ENCODE measurements around the gene TTLL12.

The TTLL12 gene

DNA sequence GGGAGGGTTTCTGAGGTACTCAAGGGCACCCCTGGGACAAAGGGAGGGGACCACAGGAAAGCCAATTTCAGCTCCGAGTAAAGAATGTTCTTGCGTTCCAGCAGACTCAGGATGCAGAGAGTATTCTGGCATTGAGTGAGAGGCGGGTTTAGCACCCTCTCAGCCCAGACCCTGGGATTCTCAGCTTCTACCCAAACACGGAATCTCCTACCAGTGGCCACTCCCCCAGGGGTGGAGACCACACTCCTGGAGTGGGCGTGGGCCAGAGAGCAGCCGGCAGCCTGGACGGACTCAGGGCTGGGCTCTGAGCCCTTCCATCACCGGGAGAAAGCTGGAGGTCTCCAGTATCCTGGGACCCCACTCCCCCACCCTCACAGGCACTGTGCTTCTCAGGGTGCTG is 26.1 kb upstream of the TTLL12 start:
- DNase-seq: no peak

DNA sequence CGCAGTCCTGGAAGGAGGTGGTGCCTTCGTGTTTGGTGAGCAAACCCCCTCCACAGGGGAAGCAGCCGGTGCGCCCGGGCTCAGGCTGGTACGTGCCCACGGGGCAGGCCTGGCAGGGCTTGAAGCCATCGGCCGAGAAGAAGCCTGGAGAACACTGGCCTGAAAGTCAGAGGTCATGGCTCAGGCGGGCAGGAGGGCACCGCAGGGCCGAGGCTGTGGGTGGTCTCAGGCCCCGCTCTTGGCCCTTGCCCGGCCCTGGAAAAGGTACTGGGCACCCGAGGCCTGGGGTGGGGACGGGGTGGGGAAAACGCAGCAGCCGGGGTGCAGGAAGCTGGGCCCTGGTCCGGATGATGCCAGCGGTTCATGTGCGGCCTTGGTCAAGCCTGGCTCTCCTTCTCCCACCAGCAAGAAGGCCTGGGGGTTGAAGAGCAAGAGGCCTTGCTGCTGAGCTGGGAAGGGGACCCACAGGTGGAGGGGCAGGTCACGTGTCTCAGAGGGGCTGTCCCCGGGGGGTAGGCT is 25.6 kb upstream of the TTLL12 start:
- DNase-seq: no peak

DNA sequence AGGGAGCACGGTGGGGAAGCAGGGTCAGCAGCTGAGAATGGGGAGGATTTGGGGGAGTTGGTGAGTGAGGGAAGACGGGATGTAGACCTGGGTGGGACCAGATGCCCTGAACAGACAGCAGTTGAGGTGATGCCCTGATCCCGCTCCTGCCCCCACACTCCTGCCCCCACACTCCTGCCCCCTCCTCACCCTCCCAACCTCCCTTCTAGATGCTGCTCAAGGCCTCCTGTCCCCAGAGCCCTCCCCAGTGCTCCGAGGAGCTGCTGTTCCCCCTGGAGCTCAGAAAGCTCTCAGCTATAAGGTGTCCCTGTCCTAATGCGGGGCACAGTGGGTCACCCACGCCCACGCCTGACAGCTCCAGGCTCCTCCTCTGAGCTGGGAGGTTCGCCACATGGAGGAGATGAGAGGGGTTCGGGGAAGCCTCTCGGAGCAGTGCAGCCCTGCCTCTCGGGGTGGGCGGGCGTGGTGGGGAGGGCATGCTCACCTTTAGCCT is 25.1 kb upstream of the TTLL12 start:
- no peak for DNase-seq

DNA sequence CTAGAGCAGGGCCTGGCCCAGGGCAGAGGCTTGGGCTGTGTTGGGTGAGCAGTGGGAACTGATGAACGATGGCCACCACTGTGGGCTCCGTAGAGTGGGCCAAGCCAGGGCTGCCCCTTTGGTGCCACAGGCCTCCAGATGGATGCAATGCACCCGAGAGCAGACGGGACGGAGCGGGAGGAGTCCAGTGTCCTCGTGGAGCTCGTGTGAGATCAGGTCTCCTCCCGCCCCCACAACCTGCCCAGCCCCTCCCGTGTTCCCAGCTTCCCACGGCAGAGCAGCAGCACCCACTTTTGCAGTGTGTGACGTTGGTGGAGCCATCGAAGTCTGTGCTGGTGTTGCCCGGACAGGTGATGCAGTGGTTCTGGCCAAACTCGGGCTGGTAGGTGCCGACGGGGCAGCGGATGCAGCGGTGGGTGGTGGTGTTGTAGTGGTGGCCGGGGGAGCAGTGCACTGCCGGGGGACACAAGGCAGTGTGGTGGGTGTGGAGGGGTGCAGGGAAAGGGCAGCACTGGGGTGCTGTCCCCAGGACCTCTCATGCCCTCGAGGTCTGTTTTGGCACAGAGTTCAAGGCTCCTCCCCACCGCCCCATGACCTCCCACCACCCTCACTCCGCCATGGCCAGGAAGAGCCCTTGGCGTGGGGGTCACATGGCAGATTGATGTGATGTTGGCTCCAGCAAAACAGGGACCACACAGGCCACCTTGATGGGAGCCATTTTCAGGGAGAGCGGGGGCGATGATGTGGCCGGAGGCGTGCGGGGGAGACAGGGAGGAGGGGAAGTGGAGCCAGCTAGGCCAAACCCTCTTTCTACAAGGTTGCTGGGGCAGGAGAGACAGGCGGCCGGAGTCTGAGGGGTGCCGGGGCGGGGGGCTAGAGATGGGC is 23.9 kb upstream of the TTLL12 start:
- DNase-seq: no peak

DNA sequence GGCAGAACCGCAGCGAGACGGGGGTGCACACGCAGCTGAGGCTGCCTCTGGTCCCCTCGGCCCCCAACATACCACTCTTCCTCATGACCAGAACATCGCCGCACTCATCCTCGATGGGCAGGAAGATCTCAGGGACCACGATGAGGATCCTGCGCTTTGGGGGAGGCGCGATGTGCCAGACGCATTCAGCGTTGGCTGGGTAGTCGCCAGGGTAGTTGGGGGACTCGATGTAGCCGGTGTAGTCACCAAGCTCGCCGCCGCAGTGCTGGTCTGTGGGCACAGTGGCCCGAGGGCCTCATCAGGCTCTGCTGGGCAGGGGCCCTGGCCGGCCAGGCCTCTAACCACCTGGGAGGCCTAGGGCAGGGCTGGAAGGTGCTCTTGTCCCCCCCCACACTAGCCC is 23.0 kb upstream of the TTLL12 start:
- DNase-seq: no peak

DNA sequence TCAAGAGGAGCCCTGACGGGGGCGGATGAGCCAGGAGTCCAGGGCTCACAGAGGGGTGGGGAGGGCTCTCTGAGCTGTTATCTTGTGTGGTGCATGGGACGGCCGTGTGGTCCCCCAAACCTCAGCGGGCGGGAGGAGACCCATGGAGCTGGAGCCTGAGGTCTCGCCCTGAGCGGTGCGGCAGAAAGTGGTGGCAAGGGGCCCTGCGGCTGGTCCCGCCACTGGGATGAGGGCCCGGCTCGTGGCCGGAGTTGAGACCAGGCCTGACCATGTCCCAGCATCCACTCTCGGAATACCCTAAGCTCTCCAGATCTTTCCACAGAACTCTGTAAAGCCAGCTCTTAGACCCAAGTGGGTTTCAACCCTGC is 22.6 kb upstream of the TTLL12 start:
- DNase-seq: no peak

DNA sequence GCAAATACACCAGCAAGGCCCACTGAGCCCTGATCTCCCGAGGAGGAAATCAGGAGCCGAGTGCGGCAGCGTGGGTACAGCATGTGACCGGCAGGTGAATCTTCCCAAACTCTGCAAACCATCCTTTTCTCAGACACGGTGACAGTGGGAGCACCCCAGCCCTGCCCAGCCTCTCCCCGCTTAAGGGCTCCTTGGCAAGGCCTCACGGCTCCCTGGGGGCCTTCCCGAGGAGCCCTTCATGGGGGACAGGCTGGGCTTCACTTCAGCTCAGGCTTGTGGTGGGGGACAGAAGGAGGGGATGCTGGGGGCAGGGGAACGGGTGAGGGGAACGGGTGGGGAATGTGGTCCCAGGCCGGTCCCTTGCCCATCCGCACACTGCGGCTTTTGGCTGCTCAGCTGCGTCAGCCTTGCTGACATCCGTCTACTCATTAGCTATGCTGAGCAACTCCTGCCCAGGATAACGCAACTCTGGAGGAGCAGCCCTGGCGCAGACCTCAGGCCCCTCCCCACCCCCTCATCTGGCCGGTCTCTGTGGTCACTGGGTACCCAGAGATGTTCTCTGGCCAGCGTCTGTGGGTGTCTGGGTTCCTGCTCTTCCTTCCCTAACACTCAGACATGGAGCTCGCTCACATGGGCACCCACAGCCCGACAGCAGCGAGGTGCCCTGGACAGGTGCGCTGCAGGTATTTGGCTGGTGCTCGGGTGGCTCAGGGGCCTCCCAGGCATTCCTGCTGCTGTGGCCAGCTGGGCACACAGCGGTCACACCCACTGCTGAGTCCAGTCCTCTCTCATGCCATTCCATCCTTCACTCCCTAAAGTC is 22.0 kb upstream of the TTLL12 start:
- DNase-seq: no peak

DNA sequence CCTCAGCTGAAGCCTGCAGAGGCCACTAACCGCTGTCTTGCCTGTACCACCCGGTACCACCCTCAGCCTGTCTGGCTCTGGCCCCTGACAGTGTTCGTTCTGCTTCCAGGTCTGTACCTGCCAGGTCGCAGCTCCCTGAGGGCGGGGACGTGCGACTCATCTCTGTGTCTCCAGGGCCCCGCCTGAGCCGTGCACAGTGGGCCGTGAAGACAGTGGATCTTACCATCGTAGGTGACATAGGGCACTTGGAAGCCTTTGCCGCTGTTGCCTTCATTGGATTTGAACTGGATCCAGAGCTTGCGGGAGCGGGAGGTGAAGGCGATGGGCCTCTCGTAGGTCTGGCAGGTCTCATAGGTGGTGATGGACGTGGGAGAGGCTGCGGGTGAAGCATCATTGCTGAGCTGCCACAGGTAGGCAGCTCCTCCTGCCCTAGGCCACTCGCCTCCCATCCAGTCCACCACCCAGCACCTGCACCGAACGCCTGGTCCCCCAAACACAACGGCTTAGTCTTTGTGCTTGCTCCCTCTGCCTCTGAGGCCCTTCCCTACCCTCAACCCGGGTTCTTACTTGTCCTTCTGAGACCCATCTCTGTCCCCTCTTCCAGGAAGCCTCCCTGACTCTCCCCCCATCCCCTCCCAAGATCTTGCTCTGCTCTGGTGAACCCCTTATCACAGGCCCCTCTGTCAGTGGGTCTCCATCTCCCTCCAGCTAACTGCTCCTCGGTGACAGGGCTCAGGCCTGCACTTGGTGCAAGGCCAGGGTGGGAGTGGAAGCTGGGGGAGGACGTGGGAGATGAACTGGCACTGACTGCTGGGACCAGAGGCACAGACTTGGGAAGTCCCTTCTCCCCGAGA is 21.1 kb upstream of the TTLL12 start:
- DNase-seq: no peak

DNA sequence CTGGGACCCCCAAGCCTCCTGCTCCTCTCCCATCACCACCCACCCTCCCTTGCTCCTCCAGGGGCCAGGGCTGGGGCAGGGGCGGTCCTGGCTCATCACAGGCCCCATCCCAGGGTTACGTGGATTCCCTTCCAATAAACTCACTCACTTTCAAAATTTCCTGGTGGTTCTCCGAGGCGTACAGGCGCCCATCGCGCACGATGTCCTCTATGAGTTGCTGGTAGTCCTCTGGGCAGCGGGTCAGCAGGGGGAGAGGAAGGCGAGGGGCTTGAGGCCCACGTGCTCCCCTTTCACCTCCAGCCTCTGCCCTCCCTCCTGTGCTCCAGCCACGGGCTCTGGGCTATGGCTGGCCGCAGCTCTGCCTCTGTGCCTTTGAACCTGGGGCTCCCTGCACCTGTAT is 20.5 kb upstream of the TTLL12 start:
- no peak for DNase-seq

DNA sequence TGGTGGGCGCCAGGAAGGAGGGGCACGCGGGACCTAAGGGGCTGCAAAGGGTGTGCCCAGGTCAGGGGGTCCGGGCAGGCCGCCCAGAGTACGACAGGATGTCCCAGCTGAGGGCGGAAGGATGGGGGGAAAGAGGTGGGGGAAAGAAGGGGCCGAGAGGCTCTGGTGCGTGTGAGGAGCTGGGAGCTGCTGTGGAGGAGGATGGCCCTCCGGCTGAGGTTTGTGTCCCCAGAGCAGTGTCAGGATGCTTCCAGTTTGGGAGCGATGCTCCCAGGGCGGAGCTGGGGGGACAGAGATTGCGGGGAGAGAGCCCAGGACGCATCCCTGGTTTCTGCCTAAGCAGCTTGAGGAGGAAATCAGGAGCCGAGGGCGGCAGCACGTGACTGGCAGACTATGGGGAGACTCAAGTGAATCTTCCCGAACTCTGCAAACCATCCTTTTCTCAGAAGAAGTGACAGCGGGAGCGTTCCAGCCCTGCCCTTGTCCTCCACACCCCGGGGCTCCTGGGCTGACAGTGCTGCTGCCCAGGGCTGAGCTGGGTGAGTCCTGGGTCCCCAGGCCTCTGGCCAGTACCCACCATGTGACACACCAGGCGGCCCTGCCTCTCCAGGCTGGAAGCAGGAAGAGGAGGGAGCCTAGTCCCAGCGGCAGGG is 19.7 kb upstream of the TTLL12 start:
- no peak for DNase-seq

DNA sequence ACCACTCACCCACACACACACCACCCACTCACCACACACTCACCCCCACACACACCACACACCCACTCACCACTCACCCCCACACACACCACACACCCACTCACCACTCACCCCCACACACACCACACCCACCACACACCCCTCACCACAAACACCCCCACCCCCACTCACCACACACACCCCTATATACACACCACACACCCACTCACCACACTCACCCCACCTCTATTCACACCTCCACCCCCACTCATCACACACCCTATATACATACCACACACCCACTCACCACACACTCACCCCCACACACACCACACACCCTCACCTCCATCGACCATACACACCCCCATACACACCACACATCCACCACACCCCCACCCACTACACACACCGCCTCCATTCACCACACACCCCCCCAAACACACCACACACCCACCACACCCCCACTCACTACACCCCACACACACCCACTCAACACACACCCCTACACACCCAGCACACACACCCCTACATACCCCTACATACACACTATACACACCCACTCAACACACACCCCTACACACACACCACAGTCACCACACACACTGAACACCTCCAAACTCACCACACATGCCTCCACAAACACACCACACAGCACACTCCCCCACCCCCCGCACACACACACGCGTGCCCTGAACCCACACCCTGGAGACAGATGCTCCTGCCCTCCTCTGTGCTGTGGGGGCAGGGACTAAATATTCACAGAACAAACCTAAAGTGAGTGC is 19.0 kb upstream of the TTLL12 start:
- peak in 1 of 2 donors; percentile 38 for DNase-seq

DNA sequence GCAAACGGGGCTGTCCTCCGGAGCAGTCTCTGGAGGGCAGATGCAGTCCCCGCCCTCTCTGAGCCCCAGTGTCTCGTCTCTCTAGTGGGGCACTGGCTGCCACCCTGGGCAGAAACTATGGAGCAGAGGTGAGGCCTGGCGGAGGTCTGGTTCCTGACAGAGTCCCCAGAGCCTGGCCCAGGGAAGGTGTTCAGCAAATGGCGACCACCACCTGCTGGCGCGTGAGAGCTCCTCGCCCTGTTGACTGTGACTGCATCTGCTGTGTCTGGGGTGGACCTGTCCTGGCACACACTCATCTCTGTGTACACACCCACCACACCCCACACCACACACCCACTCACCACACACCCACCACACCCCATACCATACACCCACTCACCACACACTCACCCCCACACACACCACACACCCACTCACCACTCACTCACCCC is 18.3 kb upstream of the TTLL12 start:
- DNase-seq: peak in 1 of 2 donors; percentile 23

DNA sequence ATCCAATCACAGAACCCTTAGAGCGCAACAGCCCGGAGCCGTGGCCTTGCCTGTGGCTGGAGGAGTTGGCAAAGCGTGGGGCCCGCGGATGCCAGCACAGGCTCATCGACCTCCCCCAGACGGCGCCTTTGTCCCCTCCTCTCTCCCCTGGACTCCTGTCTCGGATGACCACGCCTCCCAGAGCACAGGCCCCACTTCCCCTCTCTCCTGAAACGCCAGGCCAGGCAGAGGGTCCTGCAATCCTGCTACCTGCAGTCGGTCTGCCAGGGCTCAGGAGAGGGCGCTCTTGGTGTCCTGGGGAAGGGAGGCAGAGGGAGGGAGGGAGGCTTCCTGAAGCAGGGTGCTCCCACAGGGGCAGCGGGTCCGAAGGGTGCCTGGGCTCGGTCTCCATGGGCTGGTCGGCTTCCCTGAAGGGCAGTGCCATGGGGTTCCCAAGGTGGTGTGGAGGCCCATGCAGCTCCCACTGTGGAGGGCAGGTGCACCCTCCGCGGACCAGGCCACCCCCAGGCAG is 16.6 kb upstream of the TTLL12 start:
- no peak for DNase-seq

DNA sequence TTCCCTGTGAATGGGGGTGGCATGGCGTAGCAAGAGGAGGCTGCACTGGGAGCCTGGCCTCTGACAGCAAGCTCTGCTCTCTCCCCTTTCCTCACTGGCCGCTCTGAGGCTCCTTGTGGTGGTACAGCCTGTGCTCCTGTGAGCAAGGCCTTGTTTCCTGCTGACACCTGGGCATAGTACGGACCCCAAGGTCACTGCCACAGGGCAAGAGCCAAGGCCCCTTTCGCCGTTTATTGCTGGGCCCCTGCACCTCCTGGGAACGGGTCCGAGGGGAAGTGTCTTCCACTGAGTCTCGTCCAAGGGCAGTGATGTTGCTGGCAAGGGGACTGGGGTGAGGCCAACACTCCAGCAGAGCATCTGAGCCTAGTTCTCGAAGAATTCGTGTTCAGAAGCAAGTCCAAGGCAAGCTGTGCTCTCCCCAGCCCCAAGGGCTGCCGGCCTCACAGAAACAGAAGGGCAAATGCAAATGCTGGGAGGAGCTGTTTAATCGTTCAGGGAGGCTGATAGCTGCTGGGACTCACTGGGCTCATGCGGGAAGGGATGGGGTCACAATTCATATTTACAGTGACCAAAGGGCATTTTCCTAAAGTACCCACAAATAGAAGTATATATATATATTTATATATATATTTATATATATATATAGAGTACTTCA is 15.9 kb upstream of the TTLL12 start:
- no peak for DNase-seq

DNA sequence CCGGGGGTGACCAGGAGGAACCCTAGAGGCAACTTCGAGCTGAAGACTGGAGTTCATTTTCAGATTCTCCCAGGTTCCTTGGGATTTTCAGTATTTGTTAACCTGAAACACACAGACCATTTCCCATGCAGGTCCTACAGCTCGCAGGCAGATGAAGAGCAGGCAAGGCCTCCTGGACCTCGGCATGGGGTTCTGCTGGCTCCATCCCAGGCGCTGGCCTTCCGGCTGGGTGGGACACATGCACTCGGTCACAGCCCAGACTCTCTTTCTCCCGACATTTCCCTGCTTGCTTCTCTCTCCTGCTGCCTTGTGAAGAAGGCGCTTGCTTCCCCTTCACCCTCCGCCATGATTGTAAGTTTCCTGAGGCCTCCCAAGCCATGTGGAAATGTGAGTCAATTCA is 15.4 kb upstream of the TTLL12 start:
- no peak for DNase-seq

DNA sequence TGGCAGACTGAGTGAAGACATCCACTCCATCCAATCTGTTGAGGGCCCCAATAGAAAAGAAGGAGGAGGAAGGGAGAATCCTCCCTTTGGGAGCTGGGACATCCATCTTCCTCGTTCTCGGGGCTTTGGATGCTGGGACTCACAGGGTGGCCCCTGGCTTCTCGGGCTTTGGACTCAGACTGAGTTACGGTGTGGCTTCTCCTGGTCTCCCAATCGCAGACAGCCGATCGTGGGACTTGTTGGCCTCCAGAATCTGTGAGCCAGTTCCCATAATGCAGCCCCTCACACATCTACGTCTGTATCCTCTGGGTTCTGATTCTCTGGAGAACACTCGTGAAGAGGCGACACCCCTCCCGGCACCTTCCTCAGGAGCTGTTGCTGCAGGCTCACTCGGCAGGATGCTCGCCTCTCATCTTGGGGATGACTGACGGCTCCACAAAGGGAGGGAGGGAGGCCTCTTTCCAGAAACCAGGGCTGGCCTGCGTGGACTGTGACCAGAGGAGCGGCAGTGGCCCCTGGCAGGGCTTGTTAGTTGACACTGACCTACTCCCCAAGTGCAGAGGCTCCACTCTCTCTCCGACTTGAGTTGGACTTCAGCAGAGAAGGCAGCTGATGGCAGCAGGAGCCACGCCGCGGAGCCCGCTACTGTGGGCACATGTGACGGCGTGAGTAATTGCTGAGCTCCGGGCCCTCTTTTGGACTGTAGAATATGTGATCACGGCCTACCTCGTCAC is 14.7 kb upstream of the TTLL12 start:
- no peak for DNase-seq

DNA sequence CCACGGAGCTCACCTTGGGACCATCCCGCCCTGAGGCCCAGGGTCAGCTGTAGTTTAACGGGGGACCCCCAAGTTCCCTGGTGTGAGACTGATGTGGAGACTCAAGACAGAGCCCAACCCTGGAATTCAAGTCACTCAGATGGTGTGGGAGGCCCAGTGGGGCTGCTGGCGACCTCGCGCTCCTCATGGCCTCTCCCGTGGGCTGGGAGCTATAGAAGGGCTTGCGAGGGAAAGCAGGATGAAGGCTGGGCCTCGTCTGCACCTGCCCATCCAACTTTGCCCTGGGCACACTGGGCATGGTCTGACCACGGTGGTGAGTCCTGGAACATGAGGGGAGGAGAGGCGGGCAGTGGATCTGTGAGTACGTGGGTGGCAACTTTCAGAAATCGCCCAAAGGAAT is 13.6 kb upstream of the TTLL12 start:
- no peak for DNase-seq

DNA sequence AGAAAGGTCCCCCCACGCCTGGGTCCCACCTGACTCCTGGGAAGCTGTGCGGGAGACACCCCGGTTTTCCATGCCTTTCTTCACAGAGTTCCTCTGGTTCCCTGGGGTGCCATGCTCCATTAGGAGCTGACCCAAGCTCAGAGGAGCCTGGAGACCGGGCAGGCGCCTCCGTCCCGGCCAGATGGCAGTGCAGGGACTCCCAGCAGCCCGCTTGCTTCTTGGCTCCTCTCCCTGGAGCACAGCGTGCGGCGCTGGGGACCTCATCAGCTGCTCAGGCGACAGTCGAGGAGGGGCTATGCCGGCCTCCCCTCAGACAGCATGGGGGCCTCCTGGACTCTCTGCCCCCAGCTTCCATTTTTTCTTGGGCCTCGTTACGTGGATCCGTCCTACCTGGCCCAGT is 13.1 kb upstream of the TTLL12 start:
- DNase-seq: no peak

DNA sequence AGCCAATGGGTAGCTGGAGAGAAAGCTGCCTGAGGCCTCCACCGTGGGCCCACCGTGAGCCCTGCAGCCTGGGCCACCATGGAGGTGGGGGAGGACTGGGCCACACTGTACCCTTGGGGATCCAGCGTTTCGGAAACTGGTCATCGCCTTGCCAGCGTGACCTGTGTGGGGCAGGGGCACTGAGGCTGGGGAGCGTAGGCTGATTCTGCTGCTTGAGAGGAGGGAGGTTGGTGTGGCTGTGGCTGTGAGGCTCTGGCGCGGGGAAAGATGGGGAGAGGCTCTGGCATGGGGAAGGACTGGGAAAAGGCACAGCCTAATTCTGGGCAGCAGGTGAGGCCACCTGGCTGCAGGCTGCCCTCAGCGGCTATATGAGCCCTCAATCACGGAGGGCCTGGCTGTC is 12.6 kb upstream of the TTLL12 start:
- no peak for DNase-seq

DNA sequence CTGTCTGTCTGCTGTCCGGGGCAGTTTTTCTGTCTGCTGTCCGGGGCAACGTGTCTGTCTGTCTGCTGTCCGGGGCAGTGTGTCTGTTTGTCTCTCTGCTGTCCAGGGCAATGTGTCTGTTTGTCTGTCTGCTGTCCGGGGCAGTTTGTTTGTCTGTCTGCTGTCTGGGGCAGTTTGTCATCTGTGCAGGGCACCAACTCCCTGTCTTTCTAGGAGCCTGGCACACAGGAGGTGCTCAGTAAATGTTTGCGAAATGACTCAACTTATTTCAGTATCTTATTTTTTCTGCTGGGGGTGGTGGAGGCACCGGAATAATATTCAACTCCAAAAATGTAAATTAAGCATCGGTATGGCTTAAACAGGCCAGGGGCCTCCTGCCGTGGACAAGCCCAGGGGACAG is 12.0 kb upstream of the TTLL12 start:
- DNase-seq: no peak
